H9 (cell line): ENCODE results near the gene RNF208. TPM values are rescaled to one million over a fixed set of nuclear protein-coding genes. Genes with fewer than 3 reads are reported as not detected.
A peak's percentile ranks its signal among the peaks of the same experiment; 100 is the strongest.

Experiments
- DNase-seq: peaks from one replicate; pipeline ENCODE4 v3.0.0-alpha.2; 2017
- H2AFZ ChIP-seq: one replicate; pipeline ENCODE4 v1.6.1; 2013; ENCODE audit warnings: mild to moderate bottlenecking, low read length, control low read depth, moderate library complexity
- H2AK5ac ChIP-seq: 2 replicates; pipeline ENCODE4 v1.6.1; 2013; ENCODE audit warnings: low read length, control low read depth, mixed read lengths; ENCODE audit not compliant: insufficient read length
- H2BK120ac ChIP-seq: one replicate; pipeline ENCODE4 v1.6.1; 2013; ENCODE audit warnings: low read depth, mild to moderate bottlenecking, low read length, control low read depth, inconsistent platforms; ENCODE audit not compliant: poor library complexity, severe bottlenecking
- H2BK12ac ChIP-seq: 2 replicates; pipeline ENCODE4 v1.6.1; 2013; ENCODE audit warnings: low read length, control low read depth, mixed read lengths, low read depth; ENCODE audit not compliant: insufficient read length
- H2BK15ac ChIP-seq: 2 replicates; pipeline ENCODE4 v1.6.1; 2013; ENCODE audit warnings: low read depth, low read length, control low read depth
- H2BK20ac ChIP-seq: one replicate; pipeline ENCODE4 v1.6.1; 2013; ENCODE audit warnings: low read depth, mild to moderate bottlenecking, low read length, control low read depth, inconsistent platforms; ENCODE audit not compliant: poor library complexity, severe bottlenecking
- H2BK5ac ChIP-seq: 2 replicates; pipeline ENCODE4 v1.6.1; 2013; ENCODE audit warnings: low read length, control low read depth, mixed read lengths; ENCODE audit not compliant: insufficient read length
- H3K14ac ChIP-seq: 2 replicates; pipeline ENCODE4 v1.6.1; 2013; ENCODE audit warnings: low read length, control low read depth; ENCODE audit not compliant: insufficient read depth
- H3K18ac ChIP-seq: 2 replicates; pipeline ENCODE4 v1.6.1; 2013; ENCODE audit warnings: low read depth, mild to moderate bottlenecking, mixed read lengths, low read length, control low read depth; ENCODE audit not compliant: insufficient read length
- H3K23ac ChIP-seq: 2 replicates; pipeline ENCODE4 v1.6.1; 2013; ENCODE audit warnings: low read length, control low read depth, mixed read lengths, low read depth; ENCODE audit not compliant: insufficient read length
- H3K23me2 ChIP-seq: 2 replicates; pipeline ENCODE4 v1.6.1; 2013; ENCODE audit warnings: low read depth, mild to moderate bottlenecking, mixed read lengths, low read length, control low read depth; ENCODE audit not compliant: insufficient read length, poor library complexity, severe bottlenecking
- H3K27ac ChIP-seq: 2 replicates; pipeline ENCODE4 v1.5.1; 2013; ENCODE audit warnings: low read length, control low read depth, mixed read lengths, low read depth; ENCODE audit not compliant: insufficient read length
- H3K27me3 ChIP-seq: 2 replicates; pipeline ENCODE4 v1.6.1; 2013; ENCODE audit warnings: low read length, control low read depth, inconsistent platforms; ENCODE audit not compliant: insufficient read depth
- H3K4ac ChIP-seq: 2 replicates; pipeline ENCODE4 v1.6.1; 2013; ENCODE audit warnings: low read depth, mild to moderate bottlenecking, control low read depth, inconsistent platforms, low read length, moderate library complexity
- H3K4me1 ChIP-seq: 2 replicates; pipeline ENCODE4 v1.6.1; 2013; ENCODE audit warnings: low read length, control low read depth, inconsistent platforms; ENCODE audit not compliant: insufficient read depth
- H3K4me2 ChIP-seq: 2 replicates; pipeline ENCODE4 v1.6.1; 2013; ENCODE audit warnings: low read length, control low read depth, mixed read lengths; ENCODE audit not compliant: insufficient read length, insufficient read depth
- H3K56ac ChIP-seq: 2 replicates; pipeline ENCODE4 v1.6.1; 2013; ENCODE audit warnings: low read depth, mild to moderate bottlenecking, mixed read lengths, low read length, control low read depth; ENCODE audit not compliant: insufficient read length
- H3K79me1 ChIP-seq: 2 replicates; pipeline ENCODE4 v1.6.1; 2013; ENCODE audit warnings: low read depth, mild to moderate bottlenecking, moderate library complexity, low read length, control low read depth, inconsistent platforms; ENCODE audit not compliant: insufficient read depth, poor library complexity, severe bottlenecking
- H3K79me2 ChIP-seq: 2 replicates; pipeline ENCODE4 v1.6.1; 2013; ENCODE audit warnings: low read length, control low read depth, inconsistent platforms; ENCODE audit not compliant: insufficient read depth
- H3K9ac ChIP-seq: 2 replicates; pipeline ENCODE4 v1.6.1; 2013; ENCODE audit warnings: low read length, control low read depth, mixed read lengths; ENCODE audit not compliant: insufficient read length; ENCODE audit errors: extremely low read depth
- H3K9me3 ChIP-seq: one replicate; pipeline ENCODE4 v1.6.1; 2013; ENCODE audit warnings: low read depth, low read length, inconsistent platforms; ENCODE audit not compliant: control insufficient read depth
- H3T11ph ChIP-seq: one replicate; pipeline ENCODE4 v1.6.1; 2013; ENCODE audit warnings: mild to moderate bottlenecking, low read length, control low read depth, inconsistent platforms
- H4K20me1 ChIP-seq: one replicate; pipeline ENCODE4 v1.6.1; 2013; ENCODE audit not compliant: control insufficient read depth, insufficient read length, insufficient read depth
- H4K5ac ChIP-seq: 2 replicates; pipeline ENCODE4 v1.6.1; 2013; ENCODE audit warnings: low read depth, mild to moderate bottlenecking, mixed read lengths, low read length, control low read depth; ENCODE audit not compliant: insufficient read length
- H4K8ac ChIP-seq: replicated peaks from 2 replicates; pipeline ENCODE4 v1.6.1; 2013; ENCODE audit warnings: low read length, control low read depth, mixed read lengths, low read depth; ENCODE audit not compliant: insufficient read length
- H4K91ac ChIP-seq: 2 replicates; pipeline ENCODE4 v1.6.1; 2013; ENCODE audit warnings: low read depth, mild to moderate bottlenecking, moderate library complexity, mixed read lengths, low read length, control low read depth; ENCODE audit not compliant: insufficient read length
- H3K27ac Mint-ChIP-seq, 3 experiments: 2 replicates in 2 of 3; 3 replicates in 1 of 3; pipeline ENCODE4 v1.8.0; 2020 to 2021; ENCODE audit warnings: mixed read lengths in 3 of 3, mild to moderate bottlenecking in 1 of 3, moderate library complexity in 1 of 3
- H3K27me3 Mint-ChIP-seq: 2 replicates; pipeline ENCODE4 v1.8.0; 2021; ENCODE audit warnings: low read depth, mild to moderate bottlenecking, moderate library complexity, mixed read lengths
- H3K36me3 Mint-ChIP-seq, 3 experiments: 2 replicates in 2 of 3; 3 replicates in 1 of 3; pipeline ENCODE4 v1.8.0; 2020 to 2021; ENCODE audit warnings: low read depth in 3 of 3, mixed read lengths in 3 of 3; ENCODE audit not compliant: insufficient read depth in 1 of 3
- H3K4me1 Mint-ChIP-seq, 2 experiments: 2 replicates each; pipeline ENCODE4 v1.8.0; 2020; ENCODE audit warnings: mixed read lengths in 2 of 2
- H3K4me3 Mint-ChIP-seq, 2 experiments: 2 replicates in 1 of 2; 3 replicates in 1 of 2; pipeline ENCODE4 v1.8.0; 2020 to 2021; ENCODE audit warnings: mild to moderate bottlenecking in 2 of 2, mixed read lengths in 2 of 2, moderate library complexity in 1 of 2
- H3K9me3 Mint-ChIP-seq, 2 experiments: 2 replicates in 1 of 2; 3 replicates in 1 of 2; pipeline ENCODE4 v1.8.0; 2020; ENCODE audit warnings: mild to moderate bottlenecking in 2 of 2, mixed read lengths in 2 of 2, moderate library complexity in 1 of 2
- CTCF ChIP-seq: fragments of 200-600 bp; sonication (generic); conservative IDR thresholded peaks from 3 replicates; pipeline ENCODE4 v1.8.0; 2021; ENCODE audit warnings: antibody characterized with exemption, mild to moderate bottlenecking
- WGBS: extraction: QIAGEN DNeasy Blood & Tissue Kit; methylation state at CpG from one replicate; pipeline ENCODE4 v1.1.7; 2013; ENCODE audit warnings: missing lambda C conversion rate, low lambda C conversion rate, mixed read lengths; ENCODE audit not compliant: insufficient read length; ENCODE audit errors: extremely low coverage; 5-methylcytosine and 5-hydroxymethylcytosine counted together
- total RNA-seq: library from RNA; stranded (reverse); gene quantifications from 2 replicates; pipeline ENCODE4 v1.2.1, GENCODE V29; 2021

RNF208 gene
- total RNA-seq, 1 experiment from 2014 or later = 7.7 TPM

GRCh38 chr9:137206602-137207001, 15.4 kb downstream of the RNF208 start:
- H3K23me2 ChIP-seq = peaks cover 6% of the 10 kb centered on the region
- H3K9ac ChIP-seq = peak overlapping the region; percentile 84
- TF ChIP-seq CTCF = no peak
- H4K8ac ChIP-seq = no peak overlapping the region
- Mint-ChIP-seq H3K4me3 (peak overlapping the region; percentile 93 to 99), H3K9me3 (no peaks in the 10 kb centered on the region), H3K27ac (0 out of 7 replicates have a peak overlapping the region, but pooled peaks of 1 of the 3 experiments have one; percentile 97), H3K4me1 (peaks cover 23 to 29% of the 10 kb centered on the region in 2 experiments), H3K36me3 (peaks cover 8 to 39% (median 30%) of the 10 kb centered on the region in 3 experiments), H3K27me3 (no peaks in the 10 kb centered on the region)
- H2BK120ac ChIP-seq = no peak overlapping the region
- H3K79me2 ChIP-seq = peaks cover 13% of the 10 kb centered on the region; the same call in 1 of the 2 replicates
- no peak overlapping the region for H3K23ac ChIP-seq
- no peak overlapping the region for H3K4ac ChIP-seq
- no peaks in the 10 kb centered on the region for H3K9me3 ChIP-seq
- H3K14ac ChIP-seq = no peak overlapping the region
- no peak overlapping the region for H3K18ac ChIP-seq
- no peak overlapping the region for H4K91ac ChIP-seq
- H3K27ac ChIP-seq = no peak overlapping the region
- H2BK5ac ChIP-seq = no peak overlapping the region
- no peaks in the 10 kb centered on the region for H4K20me1 ChIP-seq
- H3K79me1 ChIP-seq = peaks cover 19% of the 10 kb centered on the region
- H3K56ac ChIP-seq = no peak overlapping the region
- no peak overlapping the region for H2BK12ac ChIP-seq
- no peak overlapping the region for H4K5ac ChIP-seq
- H2AK5ac ChIP-seq = no peak overlapping the region
- no peaks in the 10 kb centered on the region for H3K27me3 ChIP-seq
- H3K4me1 ChIP-seq = no peaks in the 10 kb centered on the region; the same call in 1 of the 2 replicates
- H3K4me2 ChIP-seq = peak overlapping the region; percentile 91
- no peak overlapping the region for H3T11ph ChIP-seq
- H2BK15ac ChIP-seq = no peak overlapping the region
- no peak overlapping the region for H2BK20ac ChIP-seq
- no peak overlapping the region for H2AFZ ChIP-seq
- WGBS = no CpG with 5 or more reads among the region's 7 CpGs
- DNase-seq = no peak
